GM18520 (cell line): ENCODE measurements around the gene CACNA1C.

ENCODE experiments used
- ATAC-seq: cut with Tn5 transposase; IDR thresholded peaks from one replicate; pipeline ENCODE4 v1.9.1; 2021; ENCODE audit not compliant: unreplicated experiment

CACNA1C gene

DNA sequence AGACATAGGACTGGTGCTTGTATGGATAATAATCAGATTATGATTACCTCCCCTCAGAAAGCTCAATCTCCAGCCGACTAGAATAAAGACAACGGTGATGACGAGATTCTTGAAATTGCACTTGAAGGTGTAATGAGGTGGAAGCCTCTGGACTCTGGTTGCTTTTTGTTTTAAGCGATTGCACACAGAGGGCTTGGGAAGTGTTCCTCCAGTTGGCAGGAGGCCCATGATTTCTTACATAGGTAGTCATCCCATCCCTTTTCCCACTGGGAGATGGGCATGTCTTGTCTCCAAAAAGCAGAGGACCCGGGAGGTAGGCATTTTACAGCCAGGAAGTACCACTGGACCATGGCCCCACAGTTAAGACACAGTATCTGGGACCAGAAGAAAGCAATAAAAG is 576.3 kb downstream of the CACNA1C start:
- no peak for ATAC-seq

DNA sequence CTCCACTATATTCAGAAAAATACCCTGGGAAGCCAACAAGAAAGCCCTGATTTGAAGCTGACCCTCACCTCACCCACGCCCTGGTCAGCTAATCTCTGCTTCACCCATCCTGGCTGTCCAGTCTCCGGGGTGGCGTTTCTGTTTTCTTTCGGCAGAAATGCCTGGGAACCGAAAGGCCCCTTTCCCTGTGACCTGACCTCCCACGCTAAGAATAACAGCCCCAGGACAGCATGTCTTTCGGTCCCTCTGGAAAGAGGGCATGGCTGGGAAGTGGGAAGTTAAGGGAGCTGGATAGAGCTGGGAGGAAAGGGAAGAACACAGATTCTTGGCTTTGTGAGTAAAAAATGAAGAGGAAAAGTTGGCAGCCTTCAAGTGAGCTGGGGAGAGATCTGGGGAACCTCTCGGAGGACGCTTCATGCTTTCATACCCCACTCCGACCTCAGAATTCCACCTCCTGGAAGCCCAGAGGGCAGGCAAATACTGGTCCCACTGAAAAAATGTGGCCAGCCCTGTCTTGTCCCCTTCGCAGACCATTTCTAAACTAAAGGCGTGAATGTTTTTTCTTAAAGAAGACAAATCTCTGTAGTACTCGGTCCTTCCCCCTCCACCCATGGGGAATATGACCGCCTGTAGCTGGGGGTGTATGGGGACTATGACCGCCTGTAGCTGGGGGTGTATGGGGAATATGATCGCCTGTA is 579.0 kb downstream of the CACNA1C start:
- ATAC-seq = no peak

DNA sequence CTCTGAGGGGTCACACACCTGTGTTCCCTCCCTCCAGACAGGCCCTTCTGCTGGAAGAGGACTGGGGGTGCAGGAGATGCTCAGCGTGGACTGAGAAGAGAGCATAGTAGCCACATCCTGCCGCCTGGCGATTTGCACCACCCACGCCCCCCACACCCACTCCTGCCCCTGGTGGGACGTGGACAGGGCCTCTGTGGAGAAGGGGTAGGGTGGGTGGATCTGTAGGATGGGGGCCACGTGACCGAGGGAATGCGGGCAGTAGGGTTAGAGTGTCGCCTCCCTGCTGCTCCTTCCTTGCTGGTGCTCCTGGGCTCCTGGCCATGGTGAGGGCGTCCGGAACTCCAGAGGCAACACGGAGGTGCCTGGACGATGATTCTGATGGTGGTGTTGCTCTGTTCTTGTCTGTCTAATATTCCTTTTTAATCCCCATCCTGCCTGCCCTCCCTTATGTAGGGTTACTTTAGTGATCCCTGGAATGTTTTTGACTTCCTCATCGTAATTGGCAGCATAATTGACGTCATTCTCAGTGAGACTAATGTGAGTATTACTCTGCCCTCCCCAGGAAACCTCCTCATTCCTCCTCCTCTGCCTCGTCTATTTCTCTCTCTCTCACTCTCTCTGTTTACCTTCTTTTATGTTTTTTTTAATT is 580.5 kb downstream of the CACNA1C start:
- ATAC-seq = no peak

GRCh38 chr12:2633825-2634200 is 581.0 kb downstream of the CACNA1C start:
- no peak for ATAC-seq

DNA sequence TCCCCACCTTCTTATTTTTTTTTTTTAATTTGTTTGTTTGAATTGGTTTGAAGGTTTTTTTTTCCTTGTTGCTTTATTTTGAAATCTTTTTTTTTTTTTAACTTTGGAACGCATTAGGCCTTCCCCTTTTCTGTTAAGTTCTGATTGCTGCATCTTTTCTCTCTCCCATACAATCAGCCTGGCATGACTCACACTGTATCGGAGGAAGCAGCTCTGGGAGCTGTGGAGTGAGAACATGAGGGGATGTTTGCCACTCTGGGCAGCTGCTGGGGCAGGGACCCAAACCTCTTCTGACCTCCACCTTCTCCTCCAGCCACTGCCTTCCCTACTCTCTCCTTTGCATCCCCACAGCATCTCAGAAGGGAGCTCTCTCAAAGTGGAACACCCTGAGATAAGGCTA is 581.7 kb downstream of the CACNA1C start:
- ATAC-seq = no peak

GRCh38 chr12:2636741-2637340 is 584.1 kb downstream of the CACNA1C start:
- no peak for ATAC-seq

- ATAC-seq = no peak
Measured at GRCh38 chr12:2637371-2637770, 584.6 kb downstream of the CACNA1C start.

- ATAC-seq = no peak
Measured at GRCh38 chr12:2638273-2639019, 585.7 kb downstream of the CACNA1C start.

DNA sequence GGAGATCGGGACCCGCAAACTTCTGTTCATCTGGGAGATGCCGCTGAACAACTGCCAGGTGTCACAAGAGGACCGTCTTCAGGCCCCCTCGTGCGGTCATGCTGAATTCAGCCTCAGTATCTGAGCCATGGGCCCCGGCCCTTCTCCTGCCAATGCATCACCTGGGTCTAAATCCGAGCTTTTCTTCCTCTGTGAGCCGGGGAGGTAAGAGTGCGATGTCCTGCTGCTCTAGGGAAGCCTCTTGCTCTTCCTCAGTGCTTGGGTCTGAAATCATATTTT is 586.2 kb downstream of the CACNA1C start:
- ATAC-seq = no peak

DNA sequence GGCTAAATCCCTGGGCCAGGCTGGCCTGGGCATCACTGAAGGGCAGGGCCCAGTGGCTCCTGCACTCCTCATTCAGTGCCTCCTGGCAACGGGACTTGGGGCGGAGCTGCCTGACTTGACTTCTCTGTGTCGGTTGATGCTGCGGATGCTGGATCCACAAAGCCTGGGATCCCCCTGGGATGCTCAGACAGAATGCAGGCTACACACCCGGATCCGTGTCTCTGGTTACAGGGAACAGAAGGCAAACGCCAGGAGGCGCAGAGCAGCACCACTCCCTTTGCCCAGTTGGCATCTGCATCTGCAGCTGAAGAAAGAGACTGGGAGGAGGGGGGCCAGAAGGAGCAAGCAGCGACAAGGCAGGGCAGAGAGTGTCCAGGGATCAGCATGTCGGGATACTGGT is 587.5 kb downstream of the CACNA1C start:
- ATAC-seq = no peak

GRCh38 chr12:2640709-2641108 is 587.9 kb downstream of the CACNA1C start:
- ATAC-seq = no peak

GRCh38 chr12:2641207-2641606 is 588.4 kb downstream of the CACNA1C start:
- no peak for ATAC-seq

DNA sequence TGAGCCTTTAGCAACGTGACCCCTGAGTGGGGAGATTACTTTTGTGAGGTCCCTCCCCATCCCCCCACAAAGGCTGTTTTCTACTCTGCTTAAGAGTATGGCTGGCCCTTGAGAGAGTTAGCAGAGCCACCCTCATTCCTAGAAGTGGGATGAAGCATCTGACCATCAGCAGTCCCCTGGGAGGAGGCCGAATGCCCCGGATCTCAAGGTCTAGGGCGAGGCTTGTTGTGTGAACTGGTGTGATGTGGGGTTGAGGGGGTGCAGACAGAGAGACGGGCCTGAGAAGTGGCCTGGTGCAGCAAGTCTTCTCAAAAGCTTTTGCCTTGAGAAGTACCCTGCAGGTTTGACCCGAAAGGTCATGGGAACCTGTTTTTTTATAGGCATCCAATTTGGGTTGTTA is 589.0 kb downstream of the CACNA1C start:
- no peak for ATAC-seq

DNA sequence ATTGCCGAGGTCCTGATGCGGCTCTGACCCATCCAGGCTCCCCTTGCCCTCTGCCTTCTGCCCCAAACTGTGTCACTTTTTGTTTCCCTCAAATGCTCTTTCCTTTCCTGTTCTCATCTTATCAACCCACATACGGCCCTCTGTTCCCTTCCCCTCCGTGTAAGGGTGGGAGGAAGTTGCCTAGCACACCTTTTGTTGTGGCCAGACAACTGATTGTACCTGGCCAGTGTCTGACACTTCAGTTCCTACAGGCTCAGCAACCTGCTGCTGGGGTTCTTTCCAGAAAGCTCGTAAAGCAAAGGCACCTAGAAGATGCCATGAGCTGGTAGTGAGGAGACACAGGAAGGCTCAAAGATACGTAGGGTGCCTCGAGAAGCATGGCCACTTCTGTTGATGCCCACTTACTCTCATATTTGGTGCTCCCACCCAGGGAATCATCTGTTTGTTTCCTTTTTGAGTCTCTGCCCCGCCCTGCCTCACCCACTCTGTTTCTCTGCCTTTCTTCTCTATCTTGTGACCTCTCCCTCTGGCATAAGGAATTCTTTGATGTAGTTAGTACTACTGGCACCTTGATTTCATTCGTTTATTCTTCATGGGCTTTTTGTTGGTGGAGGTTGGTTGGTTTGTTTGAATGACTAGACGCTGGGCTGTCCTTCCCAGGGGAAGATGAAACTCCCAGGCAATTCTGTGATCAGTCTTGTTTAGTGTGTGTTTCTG is 589.5 kb downstream of the CACNA1C start:
- ATAC-seq = no peak

GRCh38 chr12:2642896-2643425 is 590.2 kb downstream of the CACNA1C start:
- ATAC-seq = no peak

DNA sequence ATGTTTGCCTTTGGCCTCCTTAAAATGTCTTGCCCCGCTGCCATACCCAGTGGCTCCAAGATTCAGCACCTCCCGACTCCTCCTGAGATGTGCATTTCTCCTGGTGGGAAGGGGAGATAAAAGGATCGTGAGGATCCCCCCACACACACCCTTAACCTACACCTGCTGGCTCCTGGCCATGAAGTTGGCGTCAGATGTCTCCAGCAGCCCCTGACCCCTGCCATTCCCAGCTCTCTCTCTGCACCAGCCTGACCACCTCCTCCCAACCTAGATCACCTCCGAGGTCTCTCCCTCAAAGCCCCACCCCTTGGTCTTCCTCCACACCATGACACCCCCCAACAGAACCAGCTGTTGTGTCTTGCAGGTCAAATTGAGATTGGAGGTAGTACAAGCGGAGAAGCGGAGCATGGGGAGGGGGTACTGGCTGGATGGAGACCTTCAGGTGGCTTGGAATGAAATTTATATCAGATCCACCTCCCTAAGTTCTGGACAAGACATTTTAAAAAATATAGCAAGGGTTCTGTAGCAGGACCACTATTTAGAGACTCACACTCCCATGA is 590.9 kb downstream of the CACNA1C start:
- ATAC-seq = no peak

DNA sequence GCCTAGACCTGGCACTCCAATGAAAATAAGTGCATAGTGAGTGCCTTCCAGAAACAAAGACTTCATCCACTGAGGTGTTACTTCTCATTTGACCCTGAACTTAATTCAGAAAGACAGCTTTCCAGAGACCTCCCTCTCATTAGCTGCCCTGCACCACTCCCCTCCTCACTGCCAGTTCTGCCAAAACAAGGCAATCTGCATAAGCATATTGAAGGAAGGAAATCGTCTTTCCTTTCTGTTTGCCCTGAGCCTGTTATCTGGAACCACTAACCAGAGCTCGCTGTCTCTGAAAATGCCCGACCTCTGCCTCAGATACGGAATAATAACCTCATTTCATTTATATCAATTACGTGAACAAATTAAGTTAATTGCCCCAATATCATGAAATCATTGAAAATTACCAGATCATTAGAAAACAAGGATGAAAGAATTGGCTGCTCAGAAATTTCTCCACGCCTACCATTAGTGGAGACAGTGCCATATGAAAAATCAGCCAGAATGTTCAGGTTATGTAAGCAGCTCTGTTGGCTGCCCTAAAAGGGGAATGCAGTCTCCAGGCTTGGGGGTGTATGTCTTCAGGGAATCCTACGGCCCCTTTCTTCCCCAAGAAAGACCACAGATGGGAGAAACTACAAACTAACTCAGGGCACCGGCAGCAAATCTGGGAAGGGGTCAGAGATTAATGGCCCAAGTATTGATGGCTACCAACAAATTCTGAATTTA is 592.1 kb downstream of the CACNA1C start:
- ATAC-seq = no peak

- no peak for ATAC-seq
Measured at GRCh38 chr12:2645460-2645859, 592.7 kb downstream of the CACNA1C start.

DNA sequence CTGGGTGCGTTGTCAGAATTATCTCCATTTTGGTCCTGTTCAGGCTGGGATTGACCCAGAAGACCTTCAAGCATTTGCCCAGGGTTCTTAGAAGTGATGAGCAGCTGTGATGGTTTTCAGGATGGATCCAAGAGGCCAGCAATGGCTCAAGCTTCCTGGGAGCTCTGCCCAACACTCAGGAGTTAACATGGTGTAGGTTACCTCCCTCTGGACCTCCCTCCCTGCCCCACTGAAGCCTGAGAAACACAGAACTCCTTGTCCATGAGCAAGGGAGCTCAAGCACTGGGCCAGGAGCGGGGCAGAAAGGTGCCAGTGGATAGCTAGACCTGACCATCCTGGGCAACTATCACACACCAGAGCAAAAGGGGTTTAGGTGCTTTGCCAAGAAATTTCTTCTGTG is 593.6 kb downstream of the CACNA1C start:
- ATAC-seq = no peak

DNA sequence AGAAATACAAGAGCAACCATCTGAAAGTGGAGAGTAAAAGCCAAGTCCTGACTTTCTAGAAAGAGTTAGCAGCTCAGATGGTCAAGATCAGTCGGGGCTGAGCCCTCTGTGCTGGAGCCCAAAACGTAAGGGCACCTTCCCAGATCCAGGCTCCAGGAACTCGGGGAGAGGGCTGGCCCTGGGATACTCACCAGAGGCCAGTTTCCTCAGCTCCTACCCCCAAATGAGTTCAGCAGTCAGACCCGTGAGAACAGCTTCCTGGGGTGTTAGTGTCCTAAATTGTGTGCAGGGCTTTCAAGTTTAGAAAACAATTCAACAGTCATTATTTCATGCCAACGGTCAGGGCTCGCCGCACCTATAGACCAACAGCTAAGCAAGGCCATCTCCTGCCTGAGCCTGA is 594.4 kb downstream of the CACNA1C start:
- ATAC-seq = no peak
